ENCODE results near the gene HIC2. TPM values are rescaled to one million over a fixed set of nuclear protein-coding genes. Genes with fewer than 3 reads are reported as not detected.

The HIC2 gene
- total RNA-seq, 4 donors from 2014 or later, result 0.26 to 8.4 (median 5.2) TPM

Small RNA genes within 50 kb of the gene (small RNA-seq; reads per million reads assigned to genes)
- gene RF00492, result not detected
- gene RN7SKP63, result not detected

Other genes starting within 250 kb of the HIC2 start
- under 1 TPM in 2 of 4 donors, not detected in 2; 0.27 to 0.41 TPM for gene RIMBP3B, start 33.6 kb upstream of the HIC2 start, total RNA-seq
- 10 to 100 TPM in 1 of 4 donors, under 1 TPM in 2, not detected in 1; 0.28 to 20.7 (median 0.79) TPM for gene TMEM191C, start 50.0 kb downstream of the HIC2 start, total RNA-seq
- gene RIMBP3C, start 134.1 kb downstream of the HIC2 start, total RNA-seq, result not detected
- 10 to 100 TPM; 12.1 to 41.6 (median 24.1) TPM for gene UBE2L3, start 150.3 kb downstream of the HIC2 start, total RNA-seq
- 10 to 100 TPM; 10.9 to 42.5 (median 16.0) TPM for gene YDJC, start 212.7 kb downstream of the HIC2 start, total RNA-seq
- 1 to 10 TPM in 2 of 4 donors, not detected in 2; 1.5 to 3.5 TPM for gene CCDC116, start 215.4 kb downstream of the HIC2 start, total RNA-seq
- 10 to 100 TPM in 2 of 4 donors, 1 to 10 TPM in 2; 1.8 to 22.4 (median 11.3) TPM for gene SDF2L1, start 224.9 kb downstream of the HIC2 start, total RNA-seq
- gene PPIL2, start 248.6 kb downstream of the HIC2 start, total RNA-seq, result 10 to 100 TPM in 2 of 4 donors, 1 to 10 TPM in 2; 5.6 to 37.9 (median 15.3) TPM

Data from uterus (tissue), 4 donors.